SK-MEL-5 (cell line): Measurements from ENCODE around the gene PHKG2. TPM values are rescaled to one million over a fixed set of nuclear protein-coding genes. Genes with fewer than 3 reads are reported as not detected.

ENCODE experiments used
- DNase-seq: peaks from one replicate; pipeline ENCODE4 v3.0.0-alpha.2; 2016; ENCODE audit warnings: low read depth, low spot score
- in situ Hi-C: cut with HindIII; loops from 2 replicates; pipeline ENCODE4 v1.10.0; 2016; ENCODE audit warnings: low sequenced_read_pairs, high pct_unique_total_duplicates, low pct_unique_long_range_greater_than_20kb
- total RNA-seq: library from RNA; depleted of rRNA; stranded (reverse); fragments of >200 nt; shearing (Covaris generic); gene quantifications from 2 replicates; pipeline ENCODE4 v1.2.3, GENCODE V29; 2014

Gene PHKG2
- total RNA-seq, 1 experiment from 2014 or later: 16.4 TPM

DNA sequence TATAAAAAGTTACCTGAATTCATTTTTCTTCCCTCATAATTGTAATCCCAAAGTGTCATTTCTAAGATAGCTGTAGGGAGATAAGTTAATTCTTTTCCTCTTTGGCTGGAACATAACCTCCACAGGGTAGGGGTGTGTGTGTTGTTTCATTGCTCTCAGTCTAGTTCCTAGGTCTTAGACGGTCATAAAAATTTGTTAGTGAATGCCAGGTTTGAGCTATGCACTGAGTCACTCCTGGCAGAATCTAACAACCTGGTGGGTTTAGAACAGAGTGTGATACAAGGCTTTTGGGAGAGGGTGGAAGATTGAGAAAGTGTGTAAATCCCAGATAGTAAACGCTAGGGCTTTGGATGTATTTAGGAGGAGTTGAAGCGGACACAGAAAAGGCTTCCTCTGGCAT is 894 bp upstream of the PHKG2 start:
- no peak for DNase-seq
- in situ Hi-C loops: no loop called here

GRCh38 chr16:30748634-30749445 is 615 bp downstream of the PHKG2 start:
- no peak for DNase-seq
- in situ Hi-C loops: no loop called here

- in situ Hi-C loops: no loop called here
- no peak for DNase-seq
Measured at GRCh38 chr16:30750201-30750600, 2.0 kb downstream of the PHKG2 start.

- in situ Hi-C loops: no loop called here
- DNase-seq: no peak
Measured at GRCh38 chr16:30750876-30751465, 2.7 kb downstream of the PHKG2 start.

DNA sequence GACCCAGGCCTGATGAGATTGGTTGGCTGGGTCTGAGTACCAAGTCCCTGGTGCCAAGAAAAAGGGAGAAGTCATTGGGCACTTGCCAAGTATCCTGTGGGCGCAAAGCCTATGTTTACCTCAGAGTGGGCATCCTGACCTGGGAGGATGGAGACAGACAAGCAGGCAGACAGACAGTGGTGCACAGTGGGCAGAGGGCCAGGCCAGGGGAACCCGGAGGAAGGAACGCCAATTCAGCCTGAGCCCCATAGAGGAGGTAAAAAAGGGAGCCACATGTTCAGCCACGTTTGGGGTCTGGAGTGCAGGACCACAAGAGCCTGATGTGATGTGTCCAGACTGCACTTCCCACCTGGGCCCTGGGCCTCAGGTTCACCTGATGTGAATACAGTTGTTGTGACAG is 5.4 kb downstream of the PHKG2 start:
- no peak for DNase-seq
- in situ Hi-C loops: no loop called here

GRCh38 chr16:30755955-30756780 is 7.9 kb downstream of the PHKG2 start:
- DNase-seq: no peak
- in situ Hi-C loops: no loop called here

- no peak for DNase-seq
- in situ Hi-C loops: no loop called here
Measured at GRCh38 chr16:30756781-30757100, 8.5 kb downstream of the PHKG2 start.

- DNase-seq: no peak
- in situ Hi-C loops: no loop called here
Measured at GRCh38 chr16:30757316-30757715, 9.1 kb downstream of the PHKG2 start.

DNA sequence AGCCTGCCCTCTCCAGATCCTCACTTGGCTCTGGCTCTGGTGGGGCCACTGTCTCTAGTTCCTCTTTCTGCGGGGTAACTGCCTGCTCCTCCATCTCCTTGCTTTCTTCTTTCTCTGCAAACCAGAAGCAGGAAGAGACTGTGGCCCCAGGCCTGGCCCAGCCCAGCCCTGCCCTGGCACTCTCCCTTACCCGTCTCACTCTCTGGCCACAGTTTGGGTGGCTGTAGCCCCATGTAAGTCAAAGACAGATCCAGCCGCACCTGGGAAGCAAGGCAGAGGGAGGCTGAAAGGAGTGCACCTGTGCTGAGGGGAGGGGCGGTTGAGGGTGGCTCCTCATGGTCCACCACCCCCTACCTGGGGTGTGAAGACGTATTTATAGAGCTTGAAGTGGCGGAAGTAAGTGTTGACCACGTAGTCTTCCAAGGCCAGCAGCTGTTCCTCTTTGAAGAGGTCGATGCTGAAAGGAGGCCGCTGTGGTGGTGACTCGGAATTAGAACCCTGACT is 10.8 kb downstream of the PHKG2 start:
- in situ Hi-C loops: no loop called here

GRCh38 chr16:30760001-30760559 is 11.9 kb downstream of the PHKG2 start:
- no peak for DNase-seq
- in situ Hi-C loops: no loop called here

More for the DNA sequence above, 10.8 kb downstream of the PHKG2 start:
- DNase-seq: no peak

DNA sequence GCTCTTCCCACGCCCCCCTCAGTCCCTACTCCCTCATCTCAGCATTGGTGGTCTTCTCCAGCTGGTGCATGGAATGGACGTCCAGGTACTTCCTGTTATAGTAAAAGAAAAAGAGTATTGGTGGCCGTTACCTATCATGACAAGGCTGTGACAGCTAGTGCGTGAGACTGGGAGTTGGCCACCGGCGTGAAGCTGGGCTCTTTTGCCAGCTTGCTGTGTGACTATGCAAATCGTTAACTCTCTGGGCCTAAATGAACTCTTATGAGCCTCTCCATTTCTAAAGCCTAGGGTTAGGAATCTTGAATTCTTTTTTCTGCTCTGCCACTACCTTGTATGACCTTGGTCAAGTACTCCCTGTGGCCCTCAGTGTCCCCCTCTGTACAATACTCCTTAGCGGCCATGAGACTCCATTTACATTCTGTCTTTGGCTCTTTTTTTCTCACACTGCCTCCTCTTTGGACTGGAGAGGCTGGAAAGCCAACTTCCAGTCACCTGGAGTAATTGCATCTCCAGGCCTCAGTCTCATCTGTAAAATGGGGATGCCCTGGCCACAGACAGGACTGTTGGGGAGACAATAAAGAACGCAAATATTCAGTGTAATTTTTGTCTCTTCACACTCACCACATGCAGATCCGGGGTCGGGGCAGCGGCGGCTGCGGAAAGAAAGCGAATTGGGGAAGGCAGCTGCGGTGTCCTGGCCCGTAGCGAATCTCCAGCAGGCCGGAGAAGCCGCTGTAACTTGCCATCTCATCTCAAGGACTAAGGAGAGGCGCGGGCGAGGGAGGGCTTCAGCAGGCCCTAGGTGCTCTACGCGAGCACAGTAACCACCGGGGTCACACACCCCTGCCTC is 12.6 kb downstream of the PHKG2 start:
- in situ Hi-C loops: no loop called here
- no peak for DNase-seq

- no peak for DNase-seq
- in situ Hi-C loops: no loop called here
Measured at GRCh38 chr16:30761427-30761927, 13.3 kb downstream of the PHKG2 start.

DNA sequence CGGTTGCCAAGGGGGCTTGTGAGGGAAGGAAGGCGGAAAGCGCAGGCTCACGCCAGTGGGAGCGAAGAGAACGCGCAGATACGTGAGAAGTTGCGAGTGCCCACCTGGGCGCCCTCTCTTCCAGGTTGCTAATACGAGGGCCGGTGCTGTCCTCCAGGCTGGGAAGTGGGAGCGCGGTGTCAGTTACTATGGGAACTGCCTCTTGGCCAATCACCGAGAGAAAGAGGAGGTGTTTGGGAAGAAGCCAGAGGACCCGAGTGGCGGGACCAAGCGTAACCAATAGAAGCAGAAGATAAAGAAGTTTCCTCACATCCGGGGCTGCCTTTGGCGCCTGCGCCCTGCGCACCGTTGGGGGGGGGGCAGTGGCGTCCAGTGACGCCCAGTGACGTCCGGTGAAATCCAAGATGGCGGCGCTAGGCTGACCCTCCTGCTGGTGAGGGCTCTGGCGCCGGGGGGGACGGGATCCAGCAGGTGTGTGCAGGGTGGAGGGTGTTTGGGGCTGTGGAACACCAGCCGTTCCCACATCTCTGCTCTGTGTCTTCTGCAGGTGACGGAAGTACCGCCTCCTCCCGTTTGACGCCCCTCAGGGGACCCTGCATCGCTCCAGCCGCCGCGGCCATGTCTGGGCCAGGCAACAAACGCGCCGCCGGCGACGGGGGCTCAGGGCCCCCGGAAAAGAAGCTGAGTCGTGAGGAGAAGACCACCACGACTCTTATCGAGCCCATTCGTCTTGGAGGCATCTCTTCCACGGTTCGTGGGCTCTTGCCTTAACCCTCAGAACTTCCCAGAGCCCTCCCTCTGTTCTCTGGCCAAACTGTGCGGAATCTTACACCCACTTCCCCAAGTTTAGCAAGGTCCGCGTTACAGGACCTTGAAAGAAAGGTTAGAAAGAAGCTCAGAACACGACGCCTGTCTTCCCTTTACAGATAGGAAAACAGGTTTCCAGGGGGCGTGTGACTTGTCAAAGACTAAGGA is 14.0 kb downstream of the PHKG2 start, which contains the start of the genes CFAP119 and RNF40:
TSS of gene CFAP119 (minus strand) at position 135 of the 975 bp plus-strand sequence. CDS start 314 bp downstream, outside the sequence.
TSS of gene RNF40 (plus strand) at position 395 of the 975 bp plus-strand sequence. CDS start at position 619, 224 bp downstream.
- in situ Hi-C loops: no loop called here
- DNase-seq: peak; percentile 97

DNA sequence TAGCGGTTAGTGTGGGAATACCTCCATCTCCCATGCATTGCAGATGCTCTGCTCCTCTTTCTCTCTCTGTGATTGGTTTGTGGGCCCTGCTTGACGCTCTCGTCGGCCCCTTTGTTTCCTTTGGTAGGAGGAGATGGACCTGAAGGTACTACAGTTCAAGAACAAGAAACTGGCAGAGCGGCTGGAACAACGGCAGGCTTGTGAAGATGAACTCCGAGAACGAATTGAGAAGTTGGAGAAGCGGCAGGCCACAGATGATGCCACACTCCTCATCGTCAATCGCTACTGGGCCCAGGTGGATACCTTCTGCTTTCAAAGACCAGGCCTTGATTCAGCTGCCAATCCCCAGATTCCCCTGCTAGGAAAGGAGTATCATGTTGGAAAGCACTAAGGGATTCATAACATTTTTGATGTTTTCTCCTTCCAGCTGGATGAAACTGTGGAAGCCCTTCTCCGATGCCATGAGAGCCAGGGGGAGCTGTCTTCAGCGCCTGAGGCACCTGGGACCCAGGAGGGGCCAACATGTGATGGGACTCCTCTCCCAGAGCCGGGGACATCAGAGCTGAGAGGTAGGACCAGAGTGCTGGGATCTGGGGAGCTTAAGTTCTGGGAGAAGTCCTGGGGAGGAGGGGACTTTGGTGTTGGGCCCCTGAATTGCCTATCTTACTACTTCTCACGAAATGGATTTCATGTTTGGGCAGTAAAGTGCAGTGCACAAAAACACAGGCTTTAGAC is 14.9 kb downstream of the PHKG2 start:
- in situ Hi-C loops: no loop called here
- DNase-seq: no peak

DNA sequence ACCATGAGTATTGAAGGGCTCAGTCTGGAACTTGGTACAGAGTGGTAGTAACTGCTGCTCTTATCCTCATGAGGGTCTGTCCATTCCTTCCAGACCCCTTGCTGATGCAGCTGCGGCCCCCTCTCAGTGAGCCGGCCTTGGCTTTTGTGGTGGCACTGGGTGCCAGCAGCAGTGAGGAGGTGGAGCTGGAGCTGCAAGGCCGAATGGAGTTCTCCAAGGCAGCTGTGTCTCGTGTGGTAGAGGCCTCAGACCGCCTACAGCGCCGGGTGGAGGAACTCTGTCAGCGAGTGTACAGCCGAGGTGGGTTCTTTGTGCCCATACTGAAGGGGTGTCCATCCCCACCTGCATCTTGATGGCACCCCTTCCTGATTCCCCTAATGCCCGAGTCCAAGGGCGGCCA is 15.9 kb downstream of the PHKG2 start:
- in situ Hi-C loops: no loop called here
- no peak for DNase-seq
